GM18499 (cell line): ENCODE results near the gene OPHN1.
"Not testable (repeated sequence)": the region's sequence is repeated elsewhere in the genome, so short reads cannot be mapped to it uniquely, and the experiment has no call there.

Experiments used
- ATAC-seq: cut with Tn5 transposase; IDR thresholded peaks from one replicate; pipeline ENCODE4 v1.9.1; 2021; ENCODE audit warnings: moderate number of reproducible peaks; ENCODE audit not compliant: insufficient read depth, unreplicated experiment

Gene OPHN1

DNA sequence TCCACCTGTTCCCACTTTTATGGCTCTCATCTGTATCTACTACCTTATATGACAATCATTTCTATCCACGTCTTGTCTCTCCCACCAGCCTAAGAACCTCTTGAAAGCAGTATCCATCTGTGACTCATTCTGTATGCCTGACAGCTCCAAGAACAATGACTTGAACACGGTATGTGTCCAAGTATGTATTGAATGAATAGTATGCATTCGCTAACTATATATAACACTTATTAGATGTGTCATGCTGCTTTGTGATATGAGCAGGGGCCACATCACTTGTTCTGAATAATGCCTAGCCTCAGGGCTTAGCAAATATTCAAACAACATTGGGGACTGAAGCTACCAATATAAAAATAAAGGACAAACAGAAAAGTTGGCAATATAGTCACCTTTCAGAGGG is 4.9 kb downstream of the OPHN1 start:
- ATAC-seq: no peak

DNA sequence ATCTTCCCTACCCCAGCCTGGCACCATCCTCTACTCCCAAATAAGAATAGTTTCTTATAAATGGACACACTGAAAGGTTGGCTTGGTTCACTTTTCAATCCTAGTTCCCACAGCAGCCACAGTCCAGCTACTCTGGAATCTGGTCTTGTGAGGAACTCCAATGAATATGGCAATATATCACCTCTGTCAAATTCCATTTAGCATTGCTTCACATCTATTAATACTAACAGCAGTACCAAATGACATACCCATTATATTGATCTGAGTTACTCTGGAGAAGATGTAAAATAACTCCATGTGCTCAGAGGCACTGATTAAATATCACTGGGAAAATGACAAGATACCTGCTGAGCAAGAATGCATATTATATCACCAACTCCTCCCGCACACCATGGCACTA is 8.6 kb downstream of the OPHN1 start:
- ATAC-seq: no peak

DNA sequence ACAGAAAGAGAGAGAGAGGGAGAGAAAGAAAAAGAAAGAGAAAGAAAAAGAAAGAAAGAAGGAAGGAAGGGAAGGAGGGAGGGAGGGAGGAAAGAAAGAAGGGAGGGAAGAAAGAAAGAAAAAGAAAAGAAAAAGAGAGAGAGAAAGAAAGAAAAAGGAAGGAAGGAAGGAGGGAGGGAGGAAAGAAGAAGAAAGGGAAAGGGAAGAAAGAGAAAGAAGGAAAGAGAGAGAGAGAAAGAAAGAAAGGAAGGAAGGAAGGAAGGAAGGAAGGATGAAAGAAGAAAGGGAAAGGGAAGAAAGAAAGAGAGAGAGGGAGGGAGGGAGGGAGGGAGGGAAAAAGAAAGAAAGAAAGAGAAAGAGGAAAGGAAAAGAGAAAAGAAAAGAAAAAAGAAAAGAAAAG is 10.8 kb downstream of the OPHN1 start:
- ATAC-seq: no peak

DNA sequence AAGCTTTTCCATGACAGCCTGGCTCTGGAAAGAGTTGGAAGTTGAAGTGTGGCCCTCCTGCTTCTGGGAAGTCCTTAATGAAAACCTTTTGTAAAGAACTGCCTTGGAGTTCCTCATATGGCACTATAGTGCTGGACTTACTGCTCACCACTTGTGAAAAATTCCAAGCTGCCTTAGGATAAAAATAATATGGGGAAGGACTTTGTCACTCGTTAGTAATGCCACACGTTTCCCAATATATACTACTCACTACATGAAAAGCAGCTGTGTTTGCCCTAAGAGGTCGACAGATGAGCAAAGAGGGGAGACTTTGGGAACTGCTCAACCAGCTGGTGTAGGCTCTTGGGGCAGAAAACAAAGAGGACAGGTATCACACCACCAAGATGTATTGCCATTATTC is 11.7 kb downstream of the OPHN1 start:
- no peak for ATAC-seq

DNA sequence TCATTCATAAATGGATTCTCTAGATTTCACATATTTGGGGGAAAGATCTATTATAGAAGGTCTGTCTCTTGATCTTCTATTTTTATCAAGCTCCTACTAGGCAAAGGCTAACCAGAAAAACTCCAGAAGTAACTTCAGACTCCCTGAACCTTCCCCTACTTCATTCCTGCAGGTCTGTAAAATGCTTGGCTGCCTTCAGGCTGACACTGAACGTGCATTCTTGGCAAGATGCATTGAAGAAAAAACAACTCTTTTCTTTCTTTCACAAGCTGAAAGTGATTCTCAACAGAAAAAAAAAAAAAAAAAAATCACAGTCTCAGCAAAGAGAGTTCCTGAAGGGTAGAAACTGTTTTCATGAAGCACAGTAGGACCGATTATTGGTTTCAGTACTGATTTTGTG is 12.7 kb downstream of the OPHN1 start:
- ATAC-seq: no peak

DNA sequence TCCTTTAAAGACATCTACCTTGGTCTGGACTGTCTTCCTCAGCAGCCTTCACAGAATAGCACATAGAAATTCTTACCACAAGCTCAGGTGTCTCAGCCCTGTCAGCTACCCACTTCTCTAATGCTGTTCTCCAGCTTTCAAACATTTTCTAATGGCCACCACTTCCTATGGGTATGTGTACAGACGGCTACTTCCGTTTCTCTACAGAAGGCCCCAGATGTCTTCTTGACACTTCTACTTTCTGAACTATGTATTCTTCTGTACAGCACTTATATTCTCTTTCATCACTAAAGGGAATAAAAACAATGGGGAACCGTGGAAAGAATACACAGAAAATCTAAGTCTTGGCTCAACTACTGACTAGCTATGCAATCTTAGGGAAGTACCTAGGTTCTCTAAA is 13.3 kb downstream of the OPHN1 start:
- no peak for ATAC-seq

DNA sequence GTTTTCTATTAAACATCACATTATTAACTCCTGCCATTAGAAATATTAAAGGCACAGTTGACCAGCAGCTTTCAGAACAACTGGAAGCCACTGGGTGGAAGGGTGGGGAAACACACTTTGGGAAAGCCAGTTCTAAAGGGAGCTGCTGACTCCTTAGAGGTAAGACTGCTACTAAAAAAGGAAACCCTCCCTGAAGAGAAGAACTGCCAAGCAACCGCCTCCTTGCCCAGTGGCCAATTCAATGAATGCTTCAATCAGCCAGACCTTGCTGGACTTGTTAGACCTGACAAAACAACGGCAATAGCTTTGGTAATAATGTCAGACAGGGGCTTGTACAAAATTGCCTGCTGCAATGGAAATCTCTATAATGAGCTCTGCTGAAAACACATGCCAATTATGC is 15.6 kb downstream of the OPHN1 start:
- ATAC-seq: no peak

DNA sequence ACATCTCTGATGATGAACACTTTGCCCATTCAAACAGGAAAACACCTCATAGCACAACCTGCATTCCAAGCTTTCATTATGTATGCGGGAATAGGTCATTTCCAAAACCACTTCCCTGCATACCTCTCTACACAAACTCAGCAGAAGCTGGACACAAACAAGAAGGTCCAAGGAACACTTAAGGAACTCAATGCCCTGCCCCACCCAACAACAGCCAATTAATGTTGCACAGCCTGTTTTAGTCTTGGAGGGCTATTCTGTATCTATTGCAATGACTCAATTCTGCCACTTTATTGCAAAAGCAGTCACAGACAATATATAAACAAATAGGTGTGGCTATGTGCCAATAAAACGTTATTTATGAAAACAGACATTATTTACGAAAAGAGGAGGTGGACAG is 16.7 kb downstream of the OPHN1 start:
- ATAC-seq: no peak

DNA sequence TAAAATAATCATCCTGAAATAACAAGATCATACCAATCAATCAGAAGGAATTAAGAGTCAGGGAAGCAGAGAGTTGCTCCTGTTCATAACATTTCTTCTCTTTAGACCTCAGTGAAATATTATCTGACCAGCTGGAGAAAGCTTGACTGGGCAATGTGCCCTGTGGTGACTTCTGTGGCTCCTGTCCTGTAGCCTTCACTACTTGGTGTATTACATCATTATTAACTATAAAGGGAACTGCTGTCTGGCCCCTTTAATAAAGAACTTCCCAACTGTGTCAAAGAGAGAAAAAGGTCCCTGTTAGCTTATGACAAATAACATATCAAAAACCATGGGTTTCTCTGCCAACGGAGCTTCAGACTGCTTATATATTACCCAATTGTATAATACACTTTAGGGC is 18.0 kb downstream of the OPHN1 start:
- ATAC-seq: no peak

DNA sequence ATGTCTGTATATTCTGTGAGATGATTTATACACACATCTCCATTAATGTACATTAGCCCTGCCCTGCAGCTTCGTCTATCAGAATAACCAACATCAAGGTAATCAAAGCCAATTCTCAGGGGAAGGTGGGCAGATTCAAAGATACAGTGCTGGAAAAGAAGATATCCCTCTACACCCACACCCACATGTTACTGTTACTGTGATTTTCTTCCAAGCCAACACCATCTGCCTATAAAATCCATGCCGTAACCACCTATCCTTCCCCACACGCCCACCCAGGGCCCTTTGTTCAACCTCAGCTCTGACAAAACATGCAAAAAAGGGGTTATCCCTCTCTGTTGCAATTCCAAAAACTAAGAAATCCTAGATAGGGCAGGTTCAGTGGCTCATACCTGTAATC is 20.0 kb downstream of the OPHN1 start:
- ATAC-seq: no peak

DNA sequence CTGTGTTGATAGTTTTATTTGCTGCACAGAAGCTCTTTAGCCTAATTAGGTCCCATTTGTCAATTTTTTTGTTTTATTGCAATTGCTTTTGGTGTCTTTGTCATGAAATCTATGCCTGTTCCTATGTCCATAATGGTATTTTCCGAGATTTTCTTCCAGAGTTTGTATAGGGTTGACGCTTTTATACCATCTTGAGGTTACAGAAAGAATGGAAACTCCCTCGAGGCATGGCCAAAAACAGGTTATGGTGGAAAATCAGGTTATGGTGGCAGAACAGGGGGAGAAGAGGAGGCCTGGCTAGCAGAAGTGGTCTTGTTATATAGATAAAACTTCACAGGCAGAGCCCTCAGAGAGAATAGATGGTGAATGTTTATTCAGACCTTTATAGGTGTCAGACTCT is 21.6 kb downstream of the OPHN1 start:
- ATAC-seq: no peak

DNA sequence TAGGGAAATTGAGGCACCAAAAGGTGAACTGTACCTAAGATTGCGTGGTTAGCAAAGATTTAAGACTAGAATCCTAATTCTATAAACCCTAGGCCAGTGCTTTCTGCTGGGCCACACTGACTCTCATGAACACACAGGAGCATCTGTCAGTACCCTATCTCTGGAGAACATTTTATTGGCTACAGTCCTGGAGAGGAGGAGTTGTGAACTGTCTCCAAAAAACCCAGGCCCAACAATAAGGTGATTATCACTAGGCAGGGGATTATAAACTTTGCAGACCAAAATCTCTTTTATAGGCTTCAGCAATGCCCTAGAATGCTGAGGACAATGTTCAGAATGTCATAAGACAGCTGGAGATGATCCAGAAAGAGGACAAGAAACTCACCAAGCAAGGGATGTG is 24.1 kb downstream of the OPHN1 start:
- no peak for ATAC-seq

DNA sequence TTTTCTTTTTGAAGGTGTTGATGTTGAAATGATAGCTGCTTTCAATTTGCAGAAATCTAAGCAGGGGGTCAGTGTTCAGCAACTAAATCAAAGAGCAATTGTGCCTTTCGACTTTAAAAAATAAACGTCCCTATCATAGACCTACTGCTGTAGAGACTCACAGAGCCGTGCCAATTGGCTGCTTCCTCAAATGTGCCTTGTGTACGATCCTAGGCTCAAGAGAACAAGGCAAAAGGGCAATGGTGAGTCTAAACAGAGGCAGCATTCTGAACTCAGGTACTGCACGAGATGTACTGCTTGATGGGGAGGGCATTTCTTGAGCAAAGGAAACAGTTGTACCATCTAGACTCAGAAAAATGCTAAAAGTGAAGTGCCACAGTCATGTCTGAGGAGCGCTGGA is 29.8 kb downstream of the OPHN1 start:
- ATAC-seq: no peak

DNA sequence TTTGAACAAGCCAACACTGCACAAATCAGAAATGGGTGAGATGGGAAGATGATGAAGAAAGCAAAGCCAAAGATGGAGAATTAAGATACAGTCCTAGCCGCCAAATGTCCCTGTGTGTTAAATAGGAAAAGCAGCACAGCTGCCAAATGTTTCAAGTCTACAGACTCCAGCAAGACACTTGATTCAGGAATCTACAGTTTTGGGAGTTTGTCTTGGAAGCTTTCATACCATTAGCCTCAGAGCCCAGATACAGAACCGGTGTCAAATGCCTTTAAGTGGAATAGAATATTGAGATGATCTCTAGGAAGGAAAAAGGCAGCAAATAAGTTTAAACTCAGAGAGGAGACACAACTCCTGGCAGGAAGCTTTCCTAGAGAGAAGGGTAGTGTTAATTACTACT is 30.3 kb downstream of the OPHN1 start:
- ATAC-seq: no peak

DNA sequence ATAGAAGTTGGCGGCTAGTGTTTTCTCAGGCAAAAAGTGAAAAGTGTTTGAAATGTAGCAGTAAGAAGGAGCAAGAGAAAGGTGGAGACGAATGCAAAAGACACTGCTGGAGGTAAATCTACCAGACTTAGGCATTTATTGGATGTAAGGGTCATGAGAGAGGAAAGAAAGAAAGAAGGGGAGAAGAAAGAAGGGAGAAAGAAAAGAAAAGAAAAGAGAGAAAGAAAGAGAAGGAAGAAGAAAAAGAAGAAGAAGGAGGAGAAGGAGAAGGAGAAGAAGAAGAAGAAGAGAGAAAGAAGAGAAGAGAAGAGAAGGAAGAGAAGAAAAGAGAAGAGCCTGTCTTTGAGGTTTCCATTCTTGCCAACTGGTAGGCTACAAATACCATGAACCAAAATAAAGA is 31.2 kb downstream of the OPHN1 start:
- ATAC-seq: no peak

DNA sequence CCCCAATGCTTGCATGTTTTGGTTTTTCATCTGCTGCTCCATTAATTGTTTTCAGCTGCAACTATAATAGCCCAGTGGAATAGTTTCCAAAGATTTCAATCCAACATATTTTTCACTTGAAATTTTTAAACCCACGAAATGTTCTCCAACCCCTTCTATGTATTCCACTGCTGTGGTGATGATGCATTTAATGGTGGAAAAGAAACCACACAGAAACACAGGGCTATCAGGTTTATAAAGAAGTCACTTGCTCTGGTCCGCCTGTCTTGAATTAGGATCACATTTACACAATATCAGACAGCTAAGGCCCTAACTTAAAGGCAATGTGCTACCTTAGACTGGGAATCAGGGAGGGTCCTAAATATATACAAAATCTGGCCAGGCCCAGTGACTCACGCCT is 35.0 kb downstream of the OPHN1 start:
- no peak for ATAC-seq

DNA sequence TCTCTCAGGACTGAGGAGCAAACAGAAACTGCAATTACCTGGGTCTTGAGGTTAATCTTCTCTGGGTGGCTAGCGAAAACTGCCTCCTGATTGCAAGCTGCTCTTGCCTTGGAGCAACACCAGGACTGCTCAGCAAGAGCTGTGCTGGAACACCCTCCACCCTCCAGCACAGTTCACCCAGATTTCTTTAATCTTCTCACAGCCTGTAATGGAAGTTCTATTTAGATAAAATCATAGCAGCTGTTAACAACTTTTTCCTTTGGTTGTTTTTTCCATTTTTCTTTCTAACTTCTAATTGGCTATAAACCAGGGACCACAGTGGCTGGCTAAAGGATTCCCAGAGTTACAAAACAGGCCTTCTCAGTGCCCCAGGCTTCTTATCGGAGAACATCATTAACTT is 36.3 kb downstream of the OPHN1 start:
- no peak for ATAC-seq

DNA sequence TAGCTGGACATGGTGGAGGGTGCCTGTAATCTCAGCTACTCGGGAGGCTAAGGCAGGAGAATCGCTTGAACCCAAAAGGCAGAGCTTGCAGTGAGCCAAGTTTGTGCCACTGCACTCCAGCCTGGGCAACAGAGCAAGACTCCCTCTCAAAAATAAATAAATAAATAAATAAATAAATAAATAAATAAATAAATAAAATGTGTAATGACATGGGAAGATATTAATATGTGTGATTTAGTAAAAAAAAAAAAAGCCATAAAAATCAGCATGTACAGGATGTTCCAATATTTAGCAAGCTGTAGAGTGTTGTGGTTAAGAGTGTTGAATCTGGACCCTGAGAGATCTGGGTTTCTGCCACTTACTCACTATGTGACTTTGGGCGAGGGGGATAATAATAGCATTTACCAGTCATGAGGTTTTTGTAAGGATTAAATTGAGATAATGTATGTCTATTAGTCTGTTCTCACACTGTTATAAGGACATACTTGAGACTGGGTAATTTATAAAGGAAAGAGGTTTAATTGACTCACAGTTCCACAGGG is 43.8 kb downstream of the OPHN1 start:
- not testable (repeated sequence) for ATAC-seq

DNA sequence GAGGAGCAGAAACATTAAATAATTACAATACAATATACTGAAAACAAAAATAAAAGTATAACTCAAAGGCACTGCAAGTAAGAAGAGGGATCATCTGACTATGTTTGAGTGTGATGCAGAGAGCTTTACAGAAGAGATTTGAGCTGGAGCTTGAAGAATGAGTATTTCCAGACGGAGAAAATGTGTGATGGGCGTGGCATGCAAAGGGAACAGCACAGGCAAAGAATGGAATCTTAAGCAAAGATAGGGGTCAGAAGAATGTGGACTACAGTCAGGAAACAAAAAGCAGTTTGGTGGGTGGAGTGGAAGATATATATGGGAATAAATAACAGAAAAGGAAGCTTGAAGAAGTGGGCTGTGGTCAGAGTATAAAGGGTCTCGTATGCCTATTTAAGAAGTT is 45.5 kb downstream of the OPHN1 start:
- no peak for ATAC-seq

DNA sequence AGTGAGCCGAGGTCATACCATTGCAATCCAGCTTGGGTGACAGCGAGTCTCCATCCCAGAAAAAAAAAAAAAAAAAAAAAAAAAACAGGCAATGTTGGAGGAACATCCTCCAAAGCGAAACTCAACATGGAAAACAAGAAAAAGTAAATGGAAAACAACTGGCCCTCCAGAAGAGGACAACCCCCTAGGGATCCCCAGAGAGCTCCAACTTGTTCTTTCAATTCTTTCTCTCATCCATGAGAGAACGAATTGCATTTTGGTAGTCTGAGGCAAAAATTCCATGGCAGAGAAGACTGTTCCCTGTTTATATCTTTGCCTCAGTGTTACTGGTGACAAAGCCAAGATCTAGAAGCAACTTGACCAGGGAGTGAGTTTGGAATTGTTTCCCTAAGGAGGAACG is 49.8 kb downstream of the OPHN1 start:
- no peak for ATAC-seq

DNA sequence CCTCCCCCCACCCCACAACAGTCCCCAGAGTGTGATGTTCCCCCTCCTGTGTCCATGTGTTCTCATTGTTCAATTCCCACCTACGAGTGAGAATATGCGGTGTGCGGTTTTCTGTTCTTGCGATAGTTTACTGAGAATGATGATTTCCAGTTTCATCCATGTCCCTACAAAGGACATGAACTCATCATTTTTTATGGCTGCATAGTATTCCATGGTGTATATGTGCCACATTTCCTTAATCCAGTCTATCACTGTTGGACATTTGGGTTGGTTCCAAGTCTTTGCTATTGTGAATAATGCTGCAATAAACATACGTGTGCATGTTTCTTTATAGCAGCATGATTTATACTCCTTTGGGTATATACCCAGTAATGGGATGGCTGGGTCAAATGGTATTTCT is 55.7 kb downstream of the OPHN1 start:
- ATAC-seq: not testable (repeated sequence)

DNA sequence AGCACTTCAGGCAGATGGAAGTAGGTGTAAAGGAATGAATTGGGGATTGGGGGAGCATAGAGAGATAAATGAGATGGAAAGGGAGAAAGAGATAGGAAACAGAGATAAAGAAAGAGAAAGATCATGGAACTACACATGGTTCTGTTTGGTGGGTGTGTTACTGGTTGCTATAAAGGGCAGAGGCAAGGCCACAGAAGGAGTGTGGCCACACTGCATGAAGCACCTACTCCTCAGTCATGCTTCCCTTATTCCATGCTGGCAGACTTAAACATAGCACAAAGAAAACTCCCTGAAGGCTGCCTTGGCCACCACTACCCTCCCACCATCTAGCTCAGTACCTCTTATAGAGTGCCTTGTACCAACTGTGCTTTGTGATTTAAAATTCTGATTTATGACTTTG is 56.9 kb downstream of the OPHN1 start:
- ATAC-seq: no peak

DNA sequence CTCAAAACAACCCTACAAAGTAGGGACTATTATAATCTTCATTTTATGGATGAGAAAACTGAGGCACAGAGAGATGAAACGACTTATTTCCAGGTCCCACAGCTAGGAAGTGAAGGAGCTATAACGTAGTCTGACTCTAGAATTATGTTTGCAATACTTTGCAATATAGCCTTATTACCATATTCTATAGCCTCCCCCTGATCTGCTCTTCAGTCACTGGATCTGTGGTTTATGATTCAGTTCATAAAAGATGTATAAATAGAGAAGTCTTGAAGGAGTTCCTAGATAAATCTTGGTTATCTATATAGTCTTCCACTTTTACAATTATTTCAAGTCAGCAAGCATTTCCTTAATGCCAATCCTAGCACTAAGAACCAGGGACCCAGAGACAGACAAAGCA is 57.5 kb downstream of the OPHN1 start:
- ATAC-seq: no peak
